Prostate gland (tissue), 2 donors: ENCODE measurements around the gene CHST10. TPM values are rescaled to one million over a fixed set of nuclear protein-coding genes. Genes with fewer than 3 reads are reported as not detected.

Source experiments
- DNase-seq: peaks from one replicate; pipeline ENCODE4 v3.0.0-alpha.2; 2019; ENCODE audit warnings: low spot score
- H3K27ac ChIP-seq, 2 donors: fragments of 200-600 bp; sonication (generic); 2 replicates each; pipeline ENCODE4 v1.5.1; 2017 to 2019
- H3K27me3 ChIP-seq: fragments of 200-600 bp; sonication (generic); replicated peaks from 2 replicates; pipeline ENCODE4 v1.5.1; 2019; ENCODE audit not compliant: insufficient read depth
- H3K36me3 ChIP-seq, 2 donors: fragments of 200-600 bp; sonication (generic); 1 replicate in 1 of 2; 2 replicates in 1 of 2; pipeline versions ENCODE4 v1.5.1 to v1.8.1; 2017 to 2019
- H3K4me1 ChIP-seq: fragments of 200-600 bp; sonication (generic); replicated peaks from 2 replicates; pipeline ENCODE4 v1.5.1; 2019
- H3K4me3 ChIP-seq, 2 donors: fragments of 200-600 bp; sonication (generic); 2 replicates each; pipeline ENCODE4 v1.5.1; 2017 to 2019
- H3K9me3 ChIP-seq: fragments of 200-600 bp; sonication (generic); 2 replicates; pipeline ENCODE4 v1.5.1; 2017
- CTCF ChIP-seq, 4 experiments: fragments of 200-600 bp in 2 of 4; fragments of 450-650 bp in 2 of 4; sonication (generic) in 2 of 4; IDR thresholded peaks; 1 replicate in 3 of 4; 2 replicates in 1 of 4; pipeline ENCODE4 v1.5.1; 2016 to 2019; ENCODE audit warnings: antibody characterized with exemption in 4 of 4, mild to moderate bottlenecking in 2 of 4, moderate library complexity in 2 of 4
- POLR2A ChIP-seq: fragments of 450-650 bp; IDR thresholded peaks from one replicate; pipeline ENCODE4 v1.6.1; 2016; ENCODE audit warnings: antibody characterized with exemption, mild to moderate bottlenecking
- POLR2AphosphoS5 ChIP-seq: sonication (generic); formaldehyde crosslinking; IDR thresholded peaks from one replicate; pipeline ENCODE4 v1.6.1; 2017; ENCODE audit warnings: antibody characterized with exemption
- WGBS: methylation state at CpG from one replicate; pipeline ENCODE4 v1.1.5; 2018; 5-methylcytosine and 5-hydroxymethylcytosine counted together
- intact Hi-C: fragments of 100-400 bp; cut with DNase I; formaldehyde crosslinking; loops from one replicate; pipeline ENCODE4 v1.14.2; 2022
- total RNA-seq, 2 donors: library from RNA; depleted of rRNA; stranded (reverse); fragments of >200 nt; gene quantifications; one replicate each; pipeline ENCODE4 v1.1.0, GENCODE V29; 2016

Gene CHST10
- total RNA-seq, 2 donors from 2014 or later, result 10.0 to 27.7 TPM

GRCh38 chr2:100388703-100389102, 28.8 kb downstream of the CHST10 start:
- DNase-seq, result no peak
- WGBS, result 80% methylated on average over 6 of the region's 6 CpGs
- Histone ChIP-seq H3K27ac (no peak overlapping the region), H3K9me3 (no peaks in the 10 kb centered on the region), H3K4me1 (no peaks in the 10 kb centered on the region), H3K27me3 (no peaks in the 10 kb centered on the region), H3K36me3 (no peaks in the 10 kb centered on the region), H3K4me3 (no peak overlapping the region)
- TF ChIP-seq CTCF (IDR thresholded peaks at IDR 0.05) (no peak), POLR2A (no peak)
- intact Hi-C loops, result loop anchor here (10.0 kb wide), 1 partner anchor 64 kb away; the partner anchor contains the start of gene LONRF2

GRCh38 chr2:100383954-100384353, 33.5 kb downstream of the CHST10 start:
- intact Hi-C loops, result loop anchor here (10.0 kb wide), 1 partner anchor 59 kb away; the partner anchor contains the start of gene LONRF2
- no peaks in the 10 kb centered on the region for H3K36me3 ChIP-seq
- no peak for TF ChIP-seq POLR2A
- TF ChIP-seq CTCF (IDR thresholded peaks at IDR 0.05), result no peak
- no peak for TF ChIP-seq POLR2AphosphoS5
- H3K27me3 ChIP-seq, result no peaks in the 10 kb centered on the region
- H3K27ac ChIP-seq, result no peak overlapping the region
- DNase-seq, result no peak
- H3K4me1 ChIP-seq, result no peaks in the 10 kb centered on the region
- no peak overlapping the region for H3K4me3 ChIP-seq
- no peaks in the 10 kb centered on the region for H3K9me3 ChIP-seq
- WGBS, result 78% methylated on average over 5 of the region's 5 CpGs

- intact Hi-C loops, result loop anchor here (10.0 kb wide), 1 partner anchor 59 kb away; the partner anchor contains the start of gene LONRF2
- Histone ChIP-seq H3K27ac (no peak overlapping the region), H3K9me3 (no peaks in the 10 kb centered on the region), H3K4me1 (no peaks in the 10 kb centered on the region), H3K27me3 (no peaks in the 10 kb centered on the region), H3K4me3 (no peak overlapping the region), H3K36me3 (no peaks in the 10 kb centered on the region)
- DNase-seq, result no peak
- 85% methylated on average over 3 of the region's 3 CpGs for WGBS
- TF ChIP-seq CTCF (IDR thresholded peaks at IDR 0.05), result no peak
- no peak for TF ChIP-seq POLR2AphosphoS5
- no peak for TF ChIP-seq POLR2A
These were observed 34.2 kb downstream of the CHST10 start for GRCh38 chr2:100383306-100383705.

GRCh38 chr2:100381240-100381639, 36.2 kb downstream of the CHST10 start:
- Histone ChIP-seq H3K36me3 (no peaks in the 10 kb centered on the region), H3K27ac (no peak overlapping the region), H3K4me1 (no peaks in the 10 kb centered on the region), H3K9me3 (no peaks in the 10 kb centered on the region), H3K4me3 (no peak overlapping the region), H3K27me3 (no peaks in the 10 kb centered on the region)
- WGBS, result 50% methylated on average over 4 of the region's 4 CpGs
- TF ChIP-seq CTCF (IDR thresholded peaks at IDR 0.05), result peak; percentile 78 to 91 (median 86)
- peak; percentile 44 for TF ChIP-seq POLR2AphosphoS5
- no peak for TF ChIP-seq POLR2A
- DNase-seq, result peak; percentile 69
- intact Hi-C loops, result loop anchor here (2.0 to 10.0 kb wide), 2 partner anchors 56 to 118 kb away; partner anchors contain the start of gene LONRF2

GRCh38 chr2:100380681-100381080, 36.8 kb downstream of the CHST10 start:
- no peak overlapping the region for H3K27ac ChIP-seq
- H3K4me3 ChIP-seq, result no peak overlapping the region
- no peaks in the 10 kb centered on the region for H3K36me3 ChIP-seq
- no peak for TF ChIP-seq CTCF (IDR thresholded peaks at IDR 0.05)
- no peak for TF ChIP-seq POLR2A
- no peak for TF ChIP-seq POLR2AphosphoS5
- 96% methylated on average over 3 of the region's 3 CpGs for WGBS
- no peak for DNase-seq
- no peaks in the 10 kb centered on the region for H3K4me1 ChIP-seq
- H3K9me3 ChIP-seq, result no peaks in the 10 kb centered on the region
- H3K27me3 ChIP-seq, result no peaks in the 10 kb centered on the region
- intact Hi-C loops, result loop anchor here (2.0 to 10.0 kb wide), 2 partner anchors 56 to 118 kb away; partner anchors contain the start of gene LONRF2
